C4-2B (cell line): ENCODE results near the gene ERO1B.

Source experiments
- ZFX ChIP-seq: fragments of 450-650 bp; IDR thresholded peaks from 2 replicates; pipeline ENCODE4 v1.6.1; 2017
- TF ChIP-seq, protein P1 (sequence below): fragments of 450-650 bp; conservative IDR thresholded peaks from 2 replicates; pipeline ENCODE4 v1.5.1; 2017; ENCODE audit warnings: mild to moderate bottlenecking

DNA sequence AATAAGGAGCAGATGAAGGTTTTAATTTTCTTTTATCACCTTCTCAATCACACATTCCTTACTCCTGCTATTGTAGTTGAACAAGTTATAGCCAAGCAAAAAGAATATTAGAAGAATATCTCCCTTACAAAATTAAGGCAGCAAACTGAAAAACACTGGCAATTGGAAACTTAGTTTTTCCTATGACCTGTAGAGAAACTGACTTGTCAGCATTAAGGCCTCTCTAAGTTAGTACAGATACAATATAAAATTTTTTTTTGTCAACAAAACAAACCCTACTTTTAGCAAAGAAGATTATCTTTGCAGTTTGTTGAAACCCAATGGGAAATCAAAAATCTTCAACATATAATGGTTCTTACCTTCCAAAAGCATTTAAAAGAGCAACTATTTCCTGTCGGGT, 61.3 kb downstream of the ERO1B start:
- TF ChIP-seq, protein P1, sequence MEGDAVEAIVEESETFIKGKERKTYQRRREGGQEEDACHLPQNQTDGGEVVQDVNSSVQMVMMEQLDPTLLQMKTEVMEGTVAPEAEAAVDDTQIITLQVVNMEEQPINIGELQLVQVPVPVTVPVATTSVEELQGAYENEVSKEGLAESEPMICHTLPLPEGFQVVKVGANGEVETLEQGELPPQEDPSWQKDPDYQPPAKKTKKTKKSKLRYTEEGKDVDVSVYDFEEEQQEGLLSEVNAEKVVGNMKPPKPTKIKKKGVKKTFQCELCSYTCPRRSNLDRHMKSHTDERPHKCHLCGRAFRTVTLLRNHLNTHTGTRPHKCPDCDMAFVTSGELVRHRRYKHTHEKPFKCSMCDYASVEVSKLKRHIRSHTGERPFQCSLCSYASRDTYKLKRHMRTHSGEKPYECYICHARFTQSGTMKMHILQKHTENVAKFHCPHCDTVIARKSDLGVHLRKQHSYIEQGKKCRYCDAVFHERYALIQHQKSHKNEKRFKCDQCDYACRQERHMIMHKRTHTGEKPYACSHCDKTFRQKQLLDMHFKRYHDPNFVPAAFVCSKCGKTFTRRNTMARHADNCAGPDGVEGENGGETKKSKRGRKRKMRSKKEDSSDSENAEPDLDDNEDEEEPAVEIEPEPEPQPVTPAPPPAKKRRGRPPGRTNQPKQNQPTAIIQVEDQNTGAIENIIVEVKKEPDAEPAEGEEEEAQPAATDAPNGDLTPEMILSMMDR: no peak
- no peak for TF ChIP-seq ZFX
